ENCODE results near the gene MYO16. TPM values are rescaled to one million over a fixed set of nuclear protein-coding genes. Genes with fewer than 3 reads are reported as not detected.
"Not testable (repeated sequence)": the region's sequence is repeated elsewhere in the genome, so short reads cannot be mapped to it uniquely, and the experiment has no call there.

MYO16 gene
- total RNA-seq, 1 donor, result not detected

DNA sequence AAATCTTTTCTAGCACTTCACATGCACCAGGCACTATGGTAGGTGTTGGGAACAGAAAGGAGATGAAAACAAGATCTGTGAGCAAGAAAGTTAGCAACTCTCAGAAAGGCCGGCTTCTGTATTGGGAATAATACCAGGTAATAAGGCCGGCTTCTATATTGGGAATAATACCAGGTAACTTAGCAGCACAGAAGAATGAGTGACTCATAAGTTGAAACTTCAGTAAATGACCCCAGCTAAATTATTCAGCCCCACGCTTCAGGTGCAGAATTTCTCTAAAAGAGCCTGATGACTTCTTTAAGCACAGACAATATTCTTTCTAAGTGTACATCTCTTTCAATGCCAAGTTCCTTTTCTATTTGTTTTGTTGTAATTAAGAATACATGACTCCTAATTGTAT lies 151.3 kb downstream of the MYO16 start:
- peaks cover 3% of the 10 kb centered on the region for H3K9me3 ChIP-seq (ENCODE audit: low read depth, low read length)
- no peak overlapping the region for H2AFZ ChIP-seq (ENCODE audit: low read length)
- no peaks in the 10 kb centered on the region for H3K27me3 ChIP-seq (ENCODE audit: insufficient read depth, low read length)
- H3K79me2 ChIP-seq (ENCODE audit: insufficient read depth, low read length), result no peaks in the 10 kb centered on the region
- TF ChIP-seq CTCF (IDR thresholded peaks at IDR 0.05; ENCODE audit: extremely low read depth, low read depth, low read length), result no peak
- no peak overlapping the region for H3K4me3 ChIP-seq (ENCODE audit: insufficient read depth, low read length)
- no peaks in the 10 kb centered on the region for H4K20me1 ChIP-seq (ENCODE audit: insufficient read depth, low read length)
- no peaks in the 10 kb centered on the region for H3K36me3 ChIP-seq (ENCODE audit: insufficient read depth, low read length)
- no peak for DNase-seq (ENCODE audit: insufficient read length, low spot score, missing footprints)
- H3K4me1 ChIP-seq (ENCODE audit: insufficient read depth, low read length), result no peaks in the 10 kb centered on the region
- no peak overlapping the region for H3K27ac ChIP-seq (ENCODE audit: low read depth, low read length)
- no peak overlapping the region for H3K4me2 ChIP-seq (ENCODE audit: insufficient read depth, low read length)

GRCh38 chr13:108781312-108781711 lies 151.9 kb downstream of the MYO16 start:
- no peak overlapping the region for H2AFZ ChIP-seq (ENCODE audit: low read length)
- peaks cover 3% of the 10 kb centered on the region for H3K9me3 ChIP-seq (ENCODE audit: low read depth, low read length)
- no peaks in the 10 kb centered on the region for H3K4me1 ChIP-seq (ENCODE audit: insufficient read depth, low read length)
- no peaks in the 10 kb centered on the region for H3K79me2 ChIP-seq (ENCODE audit: insufficient read depth, low read length)
- no peak overlapping the region for H3K4me2 ChIP-seq (ENCODE audit: insufficient read depth, low read length)
- H4K20me1 ChIP-seq (ENCODE audit: insufficient read depth, low read length), result no peaks in the 10 kb centered on the region
- H3K27ac ChIP-seq (ENCODE audit: low read depth, low read length), result no peak overlapping the region
- H3K36me3 ChIP-seq (ENCODE audit: insufficient read depth, low read length), result no peaks in the 10 kb centered on the region
- no peaks in the 10 kb centered on the region for H3K27me3 ChIP-seq (ENCODE audit: insufficient read depth, low read length)
- no peak overlapping the region for H3K4me3 ChIP-seq (ENCODE audit: insufficient read depth, low read length)
- DNase-seq (ENCODE audit: insufficient read length, low spot score, missing footprints), result no peak
- TF ChIP-seq CTCF (IDR thresholded peaks at IDR 0.05; ENCODE audit: extremely low read depth, low read depth, low read length), result no peak

DNA sequence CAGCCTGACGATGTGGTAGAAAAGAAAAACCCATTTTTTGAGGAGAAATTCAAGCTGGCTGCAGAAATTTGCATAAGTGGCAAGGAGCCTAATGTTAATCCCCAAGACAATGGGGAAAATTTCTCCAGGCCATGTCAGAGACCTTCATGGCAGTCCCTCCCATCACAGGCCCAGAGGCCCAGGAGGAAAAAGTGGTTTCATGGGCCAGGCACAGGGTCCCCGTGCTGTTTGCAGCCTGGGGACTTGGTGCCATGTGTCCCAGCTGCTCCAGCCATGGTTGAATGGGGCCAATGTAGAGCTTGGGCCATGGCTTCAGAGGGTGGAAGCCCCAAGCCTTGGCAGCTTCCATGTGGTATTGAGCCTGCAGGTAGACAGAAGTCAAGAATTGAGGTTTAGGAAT lies 153.1 kb downstream of the MYO16 start:
- not testable (repeated sequence) for H3K27ac ChIP-seq (ENCODE audit: low read depth, low read length); H4K20me1 ChIP-seq (ENCODE audit: insufficient read depth, low read length); H3K36me3 ChIP-seq (ENCODE audit: insufficient read depth, low read length); H3K4me1 ChIP-seq (ENCODE audit: insufficient read depth, low read length); DNase-seq (ENCODE audit: insufficient read length, low spot score, missing footprints); H3K4me3 ChIP-seq (ENCODE audit: insufficient read depth, low read length); H3K4me2 ChIP-seq (ENCODE audit: insufficient read depth, low read length); H2AFZ ChIP-seq (ENCODE audit: low read length); H3K27me3 ChIP-seq (ENCODE audit: insufficient read depth, low read length); H3K79me2 ChIP-seq (ENCODE audit: insufficient read depth, low read length); H3K9me3 ChIP-seq (ENCODE audit: low read depth, low read length)

- Histone ChIP-seq H3K36me3 (ENCODE audit: insufficient read depth, low read length) (no peaks in the 10 kb centered on the region), H3K27me3 (ENCODE audit: insufficient read depth, low read length) (no peaks in the 10 kb centered on the region), H2AFZ (ENCODE audit: low read length) (no peak overlapping the region), H3K9me3 (ENCODE audit: low read depth, low read length) (peaks cover 2% of the 10 kb centered on the region), H3K4me1 (ENCODE audit: insufficient read depth, low read length) (no peaks in the 10 kb centered on the region), H4K20me1 (ENCODE audit: insufficient read depth, low read length) (no peaks in the 10 kb centered on the region), H3K4me3 (ENCODE audit: insufficient read depth, low read length) (no peak overlapping the region), H3K4me2 (ENCODE audit: insufficient read depth, low read length) (no peak overlapping the region), H3K79me2 (ENCODE audit: insufficient read depth, low read length) (no peaks in the 10 kb centered on the region), H3K27ac (ENCODE audit: low read depth, low read length) (no peak overlapping the region)
- no peak for TF ChIP-seq CTCF (IDR thresholded peaks at IDR 0.05; ENCODE audit: extremely low read depth, low read depth, low read length)
- no peak for DNase-seq (ENCODE audit: insufficient read length, low spot score, missing footprints)
Measured at GRCh38 chr13:108785844-108786243, 156.4 kb downstream of the MYO16 start.

All from osteoblast (primary cell).